GM21529 (cell line): ENCODE results near the gene TSC22D4.
A peak's percentile ranks its signal among the peaks of the same experiment; 100 is the strongest.
"Not testable (repeated sequence)": the region's sequence is repeated elsewhere in the genome, so short reads cannot be mapped to it uniquely, and the experiment has no call there.

Source experiments
- ATAC-seq: cut with Tn5 transposase; IDR thresholded peaks from one replicate; pipeline ENCODE4 v1.9.1; 2021; ENCODE audit not compliant: unreplicated experiment

TSC22D4 gene

DNA sequence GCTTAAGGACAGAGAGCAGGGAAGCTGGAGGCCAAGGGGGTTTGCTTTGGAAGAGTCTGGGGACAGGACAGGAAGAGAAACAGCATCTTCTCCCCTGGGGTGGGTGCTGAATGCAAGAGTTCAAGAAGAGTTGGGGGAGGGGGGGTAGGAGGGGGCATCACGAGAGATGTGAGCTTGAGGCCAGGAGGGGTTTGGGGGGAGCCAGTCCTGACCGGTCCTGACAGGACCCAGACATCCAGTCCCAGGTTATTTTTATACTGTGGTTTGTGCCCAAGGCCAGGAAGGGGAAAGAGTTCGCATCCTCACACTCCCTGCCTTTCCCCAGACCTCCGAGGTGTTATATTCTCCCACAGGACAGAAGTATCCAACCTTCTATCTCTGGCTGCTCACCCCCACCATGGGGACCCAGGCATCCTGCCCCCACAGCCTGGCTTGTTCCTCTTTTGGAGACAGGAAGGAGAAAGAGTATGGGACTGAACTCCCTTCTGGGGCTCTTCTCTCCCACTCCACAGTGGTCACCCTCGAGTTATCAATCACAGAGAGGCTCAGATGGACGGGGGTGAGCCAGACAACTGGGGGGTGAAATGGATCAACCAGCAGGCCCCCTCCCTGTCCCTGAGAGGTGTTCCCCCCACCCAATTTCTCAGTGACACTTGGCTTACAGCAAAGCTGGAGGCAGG, 2.8 kb downstream of the TSC22D4 start:
- ATAC-seq, result no peak

DNA sequence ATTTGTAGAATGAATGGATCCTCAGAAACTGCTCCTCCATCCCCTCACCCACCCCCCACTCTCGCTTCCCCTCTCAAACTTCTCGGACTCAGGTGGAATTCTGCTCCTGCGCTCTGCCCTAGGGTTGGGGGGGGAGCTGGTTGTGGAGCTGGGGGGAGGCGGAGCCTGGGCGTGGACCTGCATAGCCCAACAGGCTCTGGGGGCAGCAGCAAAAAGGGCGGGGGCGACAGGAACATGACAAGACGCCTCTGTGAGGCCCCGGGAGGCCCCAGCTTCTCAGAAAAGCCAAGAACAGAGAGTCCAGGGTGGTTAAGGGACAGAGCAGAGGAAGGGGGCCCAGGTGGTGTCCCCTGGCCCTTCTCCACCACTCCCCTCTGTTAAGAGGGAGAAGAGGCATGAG, 3.5 kb downstream of the TSC22D4 start:
- no peak for ATAC-seq

DNA sequence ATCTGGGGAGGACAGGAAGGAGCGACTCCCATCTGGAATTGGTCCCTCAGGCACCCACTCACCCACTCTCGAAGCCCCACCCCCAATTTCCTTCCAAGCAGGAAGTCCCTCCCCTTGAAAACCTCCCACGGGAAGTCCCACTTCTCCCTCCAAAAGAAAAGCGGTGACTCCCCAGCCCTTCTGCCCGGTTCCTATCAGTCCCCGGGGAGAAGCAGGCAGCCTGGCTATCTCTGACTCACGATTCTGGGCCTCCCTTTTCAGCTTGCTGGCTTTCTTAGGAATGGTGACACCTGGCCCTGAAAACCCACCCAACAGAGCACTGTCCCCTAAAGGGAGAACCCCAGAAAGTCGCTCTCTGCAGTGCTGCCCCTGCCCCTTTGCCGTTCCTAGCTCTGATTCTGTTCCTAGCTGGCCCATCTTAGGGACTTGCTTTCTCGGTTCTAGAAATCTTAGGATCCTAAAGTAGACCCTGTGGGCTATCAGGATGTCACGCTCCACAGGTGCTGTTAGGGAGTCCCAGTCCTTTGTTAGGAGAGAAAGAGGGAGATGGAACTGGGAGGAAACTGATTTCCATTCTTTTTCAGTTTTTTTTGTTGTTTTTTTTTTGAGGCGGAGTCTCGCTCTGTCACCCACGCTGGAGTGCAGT, 6.0 kb downstream of the TSC22D4 start:
- no peak for ATAC-seq

DNA sequence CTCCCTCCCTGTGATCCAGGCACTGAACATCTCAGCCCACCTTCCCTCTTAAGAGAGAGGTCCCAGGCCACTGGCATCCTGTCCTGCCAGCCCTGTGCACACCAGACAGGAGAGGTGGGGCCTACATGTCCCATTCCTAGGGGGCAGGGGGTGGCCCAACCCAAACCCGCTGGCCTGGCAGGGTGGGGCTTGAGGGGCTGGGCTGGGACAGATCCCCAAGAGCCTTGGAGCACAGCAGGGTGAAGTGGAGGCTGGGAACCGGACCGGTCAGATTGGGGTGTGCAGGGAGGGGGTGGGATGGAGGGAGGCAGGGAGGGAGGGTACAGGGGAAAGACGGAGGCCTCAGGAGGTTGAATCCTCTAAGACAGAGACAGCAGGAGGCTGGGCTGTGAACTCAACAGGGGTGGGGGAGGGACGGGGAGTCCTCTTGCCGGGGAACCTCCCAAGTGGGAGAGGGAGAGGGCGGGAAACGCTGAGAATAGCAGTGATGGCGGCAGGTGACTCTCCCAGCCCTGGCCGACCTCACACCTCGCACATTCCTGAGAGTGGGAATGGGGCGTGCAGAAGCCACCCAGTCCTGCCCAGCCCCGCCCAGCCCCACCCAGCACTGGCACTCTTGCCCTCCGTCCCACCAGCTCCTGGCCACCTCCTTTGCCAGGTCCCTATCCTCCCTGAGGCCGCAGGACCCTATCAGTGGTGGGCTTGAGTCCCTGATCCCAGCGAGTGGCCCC, 6.7 kb downstream of the TSC22D4 start:
- ATAC-seq, result no peak

DNA sequence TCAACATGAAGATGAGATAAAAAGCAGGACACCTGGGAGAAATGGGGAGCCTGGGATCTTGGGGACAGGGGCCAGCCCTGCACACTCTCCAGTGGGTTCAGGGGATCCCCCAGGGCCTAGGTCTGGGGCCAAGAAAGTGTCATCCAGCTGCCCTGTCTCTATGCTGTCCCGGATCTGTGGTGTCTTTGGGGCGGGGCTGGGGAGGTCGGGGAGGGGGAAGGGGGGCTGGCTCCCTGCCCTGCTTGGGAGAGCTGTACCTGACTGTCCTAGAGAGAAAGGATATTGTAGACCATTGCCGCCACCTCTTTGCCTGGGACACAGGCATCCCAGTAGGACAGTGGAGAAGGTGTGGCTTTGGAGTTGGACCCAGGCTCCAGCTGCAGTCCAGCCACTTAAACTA, 8.0 kb downstream of the TSC22D4 start:
- no peak for ATAC-seq

DNA sequence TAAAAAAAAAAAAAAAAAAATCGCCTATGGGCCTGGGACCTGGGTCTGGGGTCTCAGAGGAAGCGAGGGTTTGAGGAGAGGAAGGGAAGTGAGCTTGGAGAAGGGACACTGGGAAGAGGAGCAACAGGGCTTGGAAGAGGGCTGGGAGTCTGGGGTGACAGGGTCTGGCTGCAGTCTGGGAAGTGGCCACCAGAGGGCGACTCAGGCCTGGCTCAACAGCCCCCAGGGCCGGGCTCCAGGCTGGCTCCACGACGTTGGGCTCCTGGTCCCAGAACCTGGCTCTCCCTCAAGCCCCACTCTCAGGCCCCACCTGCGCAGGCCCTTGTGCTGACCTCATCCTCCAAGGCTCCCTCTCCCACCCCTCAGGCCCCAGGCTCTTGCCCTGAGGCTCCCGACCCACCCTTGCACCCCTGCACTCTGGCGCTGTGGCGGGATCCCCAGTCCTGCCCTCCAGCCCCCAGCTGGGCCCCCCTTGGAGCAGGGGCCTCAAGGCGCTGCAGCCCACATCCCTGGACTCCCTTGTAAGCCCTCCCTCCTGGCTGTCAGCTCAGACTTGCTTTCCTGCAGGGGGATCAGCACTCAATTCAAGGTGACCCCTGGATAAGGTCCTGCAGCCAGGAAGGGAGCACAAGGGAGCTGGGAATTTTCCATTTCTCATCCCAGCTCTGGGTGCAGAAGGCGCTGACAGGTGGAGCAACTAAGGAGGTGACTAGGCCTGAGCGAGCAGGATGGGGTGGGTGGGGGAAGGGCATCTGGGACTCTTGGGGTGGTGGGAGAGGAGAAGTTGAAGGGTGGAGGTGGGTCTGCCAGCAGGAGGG, 9.6 kb downstream of the TSC22D4 start:
- peak; percentile 60 for ATAC-seq

DNA sequence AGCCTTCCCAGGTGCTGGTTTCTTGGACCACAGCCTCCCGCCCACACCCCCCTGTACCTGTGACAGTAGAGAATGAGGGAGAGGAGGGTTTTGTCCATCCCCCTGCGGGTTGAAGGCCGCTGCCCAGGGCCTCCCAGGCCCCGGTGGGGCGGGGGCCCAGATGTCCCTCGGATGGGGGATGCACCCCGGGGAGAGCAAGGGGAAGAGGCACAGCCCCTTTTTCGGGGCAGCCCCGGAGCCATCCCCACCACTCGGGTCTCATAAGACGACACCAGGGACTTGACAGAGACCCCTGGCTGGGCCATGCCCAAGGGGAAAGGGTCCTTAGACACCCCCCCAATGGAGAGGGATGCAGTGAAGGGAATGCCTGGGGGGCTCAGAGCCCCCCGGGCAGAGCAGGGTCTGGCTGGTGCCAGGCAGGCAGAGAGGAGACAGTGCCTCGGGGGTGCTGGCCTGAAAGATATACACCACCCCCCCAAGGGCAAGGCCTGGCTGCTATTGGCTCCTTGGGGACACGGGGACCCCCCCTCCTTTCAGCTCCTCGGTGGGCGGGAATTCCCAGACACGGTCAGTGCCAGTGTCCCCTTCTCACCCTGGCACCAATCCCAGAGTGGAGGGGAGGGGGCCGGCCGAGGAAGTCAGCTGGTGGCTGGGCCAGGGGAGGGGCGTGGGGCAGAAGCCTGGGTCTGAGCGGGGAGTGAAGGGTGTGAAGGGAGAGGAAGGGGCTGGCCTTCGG, 11.2 kb downstream of the TSC22D4 start:
- no peak for ATAC-seq

DNA sequence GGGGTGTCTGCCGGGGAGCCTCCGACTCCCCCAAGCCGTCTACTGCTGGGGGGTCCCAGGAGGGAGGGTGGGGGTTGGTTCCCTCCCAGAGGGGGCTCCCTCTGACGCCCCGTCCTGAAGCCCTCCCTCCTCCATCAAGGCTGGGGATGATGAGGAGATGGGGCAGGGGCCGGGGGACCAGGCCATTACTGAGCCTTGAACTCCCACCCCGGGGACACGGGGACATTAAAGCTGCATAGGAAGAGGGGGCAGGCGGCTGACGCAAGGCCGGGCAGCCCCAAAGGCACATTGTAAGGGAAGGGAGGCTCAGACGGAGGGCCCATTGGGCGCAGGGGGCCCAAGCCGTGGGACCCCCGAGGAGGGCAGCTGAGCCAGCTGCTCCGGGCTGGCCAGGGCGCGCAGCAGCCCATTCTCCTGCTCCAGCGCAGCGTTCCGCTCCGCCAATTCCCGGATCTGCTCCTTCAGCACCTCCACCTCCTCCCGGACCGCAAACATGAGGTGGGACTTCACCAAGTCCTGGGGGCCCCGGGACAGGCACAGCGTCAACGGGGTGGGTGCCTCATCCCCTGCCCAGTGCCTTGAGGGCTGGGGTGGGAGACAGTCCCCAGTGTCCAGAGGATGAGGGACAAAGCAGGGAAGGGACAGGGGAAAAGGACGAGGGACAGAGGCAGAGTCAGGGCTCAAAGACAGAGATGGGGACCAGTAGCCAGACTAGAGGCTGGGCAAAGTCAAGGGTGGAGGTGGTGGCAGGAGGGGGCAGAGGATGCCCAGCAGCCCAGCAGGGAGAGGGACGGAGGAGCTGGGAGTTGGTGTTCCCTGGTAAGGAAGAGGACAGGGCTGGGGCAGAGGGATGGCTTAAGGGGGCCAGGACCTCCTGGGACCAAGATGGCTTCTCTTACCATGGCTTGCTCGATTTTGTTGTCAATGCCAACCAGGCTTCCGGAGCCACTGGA, 12.1 kb downstream of the TSC22D4 start:
- no peak for ATAC-seq

DNA sequence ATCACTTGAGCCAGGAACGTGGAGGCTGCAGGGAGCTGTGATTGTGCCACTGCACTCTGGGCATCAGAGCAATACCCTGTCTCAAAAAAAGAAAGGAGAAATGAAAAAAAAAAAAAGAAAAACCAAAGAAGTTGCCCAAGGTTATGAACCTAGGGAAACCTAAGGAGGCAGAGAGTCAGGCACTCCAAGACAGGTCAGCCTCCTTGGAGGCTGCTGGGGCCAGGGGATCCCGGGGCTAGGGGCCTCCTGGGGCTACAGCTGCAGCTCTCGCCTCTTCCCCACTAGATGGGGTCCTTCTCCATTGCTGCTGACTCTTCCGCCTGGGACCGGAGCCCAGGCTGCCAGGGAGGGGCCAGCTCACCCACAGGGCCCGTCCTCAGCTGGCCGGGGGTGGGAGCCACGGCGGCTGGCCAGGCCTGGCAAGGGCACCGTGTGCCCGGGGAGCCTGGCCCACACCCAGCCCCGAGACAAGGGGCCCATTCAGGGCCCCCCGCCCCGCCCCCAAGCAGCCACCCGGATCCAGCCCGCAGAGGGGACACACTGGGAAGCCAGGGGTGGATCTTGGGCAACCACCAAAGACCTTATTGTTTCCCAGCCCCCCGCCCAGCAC, 13.2 kb downstream of the TSC22D4 start:
- no peak for ATAC-seq

DNA sequence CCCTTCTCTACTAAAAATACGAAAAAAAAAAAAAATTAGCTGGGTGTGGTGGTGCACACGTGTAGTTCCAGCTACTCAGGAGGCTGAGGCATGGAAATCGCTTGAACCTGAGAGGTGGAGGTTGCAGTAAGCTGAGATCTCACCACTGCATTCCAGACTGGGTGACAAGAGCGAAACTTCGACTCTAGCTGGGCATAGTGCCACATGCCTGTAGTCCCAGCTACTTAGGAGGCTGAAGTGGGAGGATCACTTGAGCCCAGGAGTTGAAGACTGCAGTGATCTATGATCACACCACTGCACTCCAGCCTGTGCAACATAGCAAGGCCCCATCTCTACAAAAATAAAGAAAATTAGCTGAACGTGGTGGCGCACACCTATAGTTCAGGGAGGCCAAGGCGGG, 13.7 kb downstream of the TSC22D4 start:
- ATAC-seq, result no peak

DNA sequence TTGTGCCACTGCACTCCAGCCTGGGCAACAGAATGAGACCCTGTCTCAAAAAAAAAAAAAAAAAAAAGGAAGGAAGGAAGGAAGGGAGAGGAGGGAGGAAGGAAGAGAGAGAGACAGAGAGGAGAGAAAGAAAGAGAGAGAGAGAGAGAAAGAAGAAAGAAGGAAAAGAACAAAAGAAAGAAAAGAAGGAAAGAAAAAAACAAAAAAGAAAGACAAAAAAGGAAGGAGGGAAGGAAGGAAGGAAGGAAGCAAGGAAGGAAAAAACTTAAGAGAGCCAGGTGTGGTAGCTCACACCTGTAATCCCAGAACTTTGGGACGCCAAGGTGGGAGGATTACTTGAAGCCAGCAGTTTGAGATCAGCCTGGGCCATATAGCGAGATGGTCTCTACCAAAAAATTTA, 14.2 kb downstream of the TSC22D4 start:
- no peak for ATAC-seq

DNA sequence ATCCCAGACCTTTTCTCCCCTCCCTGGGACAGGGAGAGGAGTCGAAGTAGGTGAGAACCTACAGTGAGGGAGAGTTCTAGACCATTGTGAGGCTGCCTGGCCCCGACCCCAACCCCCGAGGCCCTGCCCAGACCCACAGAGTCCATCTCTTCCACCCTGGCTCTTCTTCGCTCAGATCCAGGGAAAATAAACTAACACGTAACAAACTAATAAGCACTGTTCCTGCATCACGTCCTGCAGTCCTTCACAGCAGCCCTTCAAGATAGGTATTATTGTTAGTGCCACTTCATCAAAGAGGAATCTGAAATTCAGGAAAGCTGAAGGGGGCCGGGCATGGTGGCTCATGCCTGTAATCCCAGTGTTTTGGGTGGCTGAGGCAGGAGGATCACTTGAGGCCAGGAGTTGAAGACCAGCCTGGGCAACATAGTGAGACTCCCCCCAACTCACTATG, 14.8 kb downstream of the TSC22D4 start, which contains the start of gene SPACDR:
Gene SPACDR (minus strand): TSS at position 51 of the 451 bp plus-strand sequence. CDS start 235 bp downstream, outside the sequence.
- no peak for ATAC-seq

DNA sequence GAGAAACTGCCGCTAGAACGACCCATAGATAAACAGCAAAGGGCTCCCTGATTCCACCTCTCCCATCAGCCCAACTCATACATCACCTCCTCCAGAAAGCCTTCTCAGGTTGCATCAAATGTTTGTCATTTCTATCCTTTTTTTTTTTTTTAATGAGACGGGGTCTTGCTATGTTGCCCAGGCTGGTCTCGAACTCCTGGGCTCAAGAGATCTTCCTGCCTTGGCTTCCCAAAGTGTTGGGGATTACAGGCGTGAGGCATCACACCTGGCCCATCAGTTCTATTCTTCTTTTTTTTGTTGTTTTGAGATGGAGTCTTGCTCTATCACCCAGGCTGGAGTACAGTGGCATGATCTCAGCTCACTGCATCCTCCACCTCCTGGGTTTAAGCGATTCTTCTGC, 22.0 kb downstream of the TSC22D4 start:
- ATAC-seq, result no peak

DNA sequence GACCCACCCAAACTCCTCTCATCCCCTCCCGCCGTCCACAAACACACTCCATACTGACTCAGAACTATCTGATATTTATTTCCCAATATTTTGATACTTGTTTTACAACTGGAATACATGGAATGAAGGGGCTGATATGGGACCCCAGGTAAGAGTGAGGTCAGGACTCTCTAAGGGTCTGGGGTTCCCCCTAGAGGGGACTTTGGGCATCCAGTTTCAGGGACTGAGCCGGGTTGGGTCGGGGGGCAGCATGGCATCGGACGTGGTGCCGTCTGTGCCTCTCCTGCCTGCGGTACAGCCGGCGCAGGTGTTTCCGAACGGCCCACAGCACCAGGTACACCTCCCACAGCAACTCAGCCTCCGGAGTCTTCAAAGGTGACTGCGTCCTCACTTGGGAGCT, 22.5 kb downstream of the TSC22D4 start:
- no peak for ATAC-seq

DNA sequence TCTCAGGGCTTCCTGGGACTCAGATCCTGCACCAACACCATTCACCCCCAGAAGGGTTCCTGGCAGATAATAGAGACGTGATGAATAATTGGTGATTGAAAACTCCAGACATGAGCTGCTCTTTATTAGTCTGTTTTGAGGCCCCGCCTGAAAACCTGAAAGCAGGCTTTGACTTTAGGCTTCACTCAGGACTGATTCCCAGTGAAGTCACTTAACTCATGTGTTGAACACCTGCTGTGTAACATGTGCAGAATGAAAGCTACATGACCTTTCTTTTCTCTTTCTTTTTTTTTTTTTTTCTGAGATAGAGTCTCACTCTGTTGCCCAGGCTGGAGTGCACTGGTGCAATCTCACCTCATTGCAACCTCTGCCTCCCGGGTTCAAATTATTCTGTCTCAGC, 23.8 kb downstream of the TSC22D4 start:
- no peak for ATAC-seq

DNA sequence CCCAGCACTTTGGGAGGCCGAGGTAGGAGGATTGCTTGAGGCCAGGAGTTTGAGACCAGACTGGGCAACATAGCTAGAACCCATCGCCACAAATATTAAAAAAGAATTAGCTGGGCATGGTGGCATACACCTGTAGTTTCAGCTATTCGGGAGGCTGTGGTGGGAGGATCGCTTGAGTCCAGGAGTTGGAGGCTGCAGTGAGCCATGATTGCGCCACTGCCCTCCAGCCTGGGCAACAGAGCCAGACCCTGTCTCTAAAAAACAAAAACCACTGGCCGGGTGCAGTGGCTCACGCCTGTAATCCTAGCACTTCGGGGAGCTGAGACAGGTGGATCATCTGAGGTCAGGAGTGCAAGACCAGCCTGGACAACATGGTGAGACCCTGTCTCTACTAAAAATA, 25.2 kb downstream of the TSC22D4 start:
- ATAC-seq, result not testable (repeated sequence)

DNA sequence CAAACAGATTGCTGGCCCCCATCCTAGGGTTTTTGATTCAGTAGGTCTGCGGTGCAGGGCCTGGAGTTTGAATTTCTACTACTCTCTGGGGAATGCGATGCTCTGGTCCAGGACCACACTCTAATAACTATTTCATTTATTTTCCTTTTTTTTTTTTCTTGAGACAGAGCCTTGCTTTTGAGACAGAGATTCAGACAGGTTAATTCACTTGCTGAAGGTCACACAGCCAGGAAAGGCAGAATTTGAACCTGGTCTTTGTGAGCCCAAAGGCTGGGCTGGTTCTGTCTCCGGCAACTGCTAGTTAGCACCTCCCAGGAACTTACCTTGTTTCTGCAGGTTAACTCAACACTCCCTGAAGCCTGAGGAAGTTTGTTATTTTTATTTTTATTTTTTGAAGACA, 26.5 kb downstream of the TSC22D4 start:
- ATAC-seq, result no peak

DNA sequence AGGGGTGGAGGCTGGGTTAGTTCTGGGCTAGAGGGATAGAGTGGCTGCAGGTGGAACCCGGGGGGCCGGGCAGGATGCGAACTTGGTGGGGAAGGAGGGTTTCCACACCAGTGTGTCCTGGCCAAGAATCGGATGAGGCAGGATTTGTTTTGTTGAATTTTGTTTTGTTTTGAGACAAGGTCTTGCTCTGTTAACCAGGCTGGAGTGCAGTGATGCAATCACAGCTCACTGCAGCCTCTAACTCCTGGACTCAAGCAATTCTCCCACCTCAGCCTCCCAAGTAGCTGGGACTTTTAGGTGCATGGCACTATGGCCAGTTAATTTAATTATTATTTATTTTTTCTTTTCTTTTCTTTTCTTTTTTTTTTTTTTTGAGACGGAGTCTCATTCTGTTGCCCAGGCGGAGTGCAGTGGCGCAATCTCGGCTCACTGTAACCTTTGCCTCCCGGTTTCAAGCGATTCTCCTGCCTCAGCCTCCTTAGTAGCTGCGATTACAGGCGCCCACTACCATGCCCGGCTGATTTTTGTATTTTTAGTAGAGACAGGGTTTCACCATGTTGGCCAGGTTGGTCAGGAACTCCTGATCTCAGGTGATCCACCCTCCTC, 29.7 kb downstream of the TSC22D4 start:
- ATAC-seq, result no peak

DNA sequence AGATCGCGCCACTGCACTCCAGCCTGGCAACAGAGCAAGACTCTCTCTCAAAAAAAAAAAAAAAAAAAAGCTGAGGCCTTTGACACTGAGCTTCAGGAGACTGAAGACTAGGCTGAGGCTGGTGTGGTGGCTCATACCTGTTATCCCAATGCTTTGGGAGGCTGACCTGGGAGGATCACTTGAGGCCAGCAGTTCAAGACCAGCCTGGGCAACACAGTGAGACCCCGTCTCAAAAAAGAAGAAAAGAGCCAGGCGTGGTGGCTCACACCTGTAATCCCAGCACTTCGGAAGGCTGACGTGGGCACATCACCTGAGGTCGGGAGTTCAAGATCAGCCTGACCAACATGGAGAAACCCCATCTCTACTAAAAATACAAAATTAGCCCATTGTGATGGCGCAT, 31.7 kb downstream of the TSC22D4 start:
- ATAC-seq, result not testable (repeated sequence)
